Measurements from ENCODE around the gene ZNF804B. TPM values are rescaled to one million over a fixed set of nuclear protein-coding genes. Genes with fewer than 3 reads are reported as not detected.

Gene ZNF804B
- total and polyA plus RNA-seq, 8 donors: 0.37 TPM; not detected in 7

DNA sequence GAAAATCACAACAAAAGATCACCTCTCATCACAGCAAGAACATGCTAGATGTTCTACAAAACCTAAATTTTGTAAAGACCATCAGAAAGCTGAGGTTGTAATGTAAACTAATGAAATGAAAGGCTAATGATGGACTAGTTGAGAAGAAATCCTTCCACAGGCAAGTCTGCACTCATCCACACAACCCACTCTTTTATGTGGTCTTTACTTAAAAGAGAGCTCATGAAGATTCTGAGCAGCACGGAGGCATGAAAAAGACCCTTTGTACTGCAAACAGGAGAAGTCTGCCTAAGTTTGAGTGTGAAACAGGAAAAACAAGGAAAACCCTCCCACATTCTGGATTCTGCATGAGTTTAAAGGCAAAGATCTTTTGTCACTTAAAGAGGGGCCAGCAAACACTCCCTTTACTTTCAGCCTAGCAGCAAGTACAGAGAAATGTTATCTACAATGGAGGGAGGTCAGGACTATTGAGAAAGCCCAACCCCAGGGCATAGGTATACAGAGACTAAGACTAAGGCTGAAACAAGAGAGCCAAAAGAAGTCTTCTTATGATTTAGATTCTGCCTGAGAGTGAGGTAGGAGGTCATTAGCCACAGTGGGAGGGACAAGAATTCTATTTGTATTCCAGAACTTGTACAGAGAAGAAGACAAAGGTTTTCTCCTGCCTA lies 557.2 kb downstream of the ZNF804B start:
- Histone ChIP-seq H3K4me3 (no peak overlapping the region), H3K9me3 (no peaks in the 10 kb centered on the region), H3K36me3 (no peaks in the 10 kb centered on the region), H3K27ac (no peak overlapping the region), H3K4me1 (no peaks in the 10 kb centered on the region), H3K27me3 (no peaks in the 10 kb centered on the region)
- intact Hi-C loops (cut with DNase I; ENCODE audit: low total_unique reads): no loop called here
- TF ChIP-seq, protein P1, sequence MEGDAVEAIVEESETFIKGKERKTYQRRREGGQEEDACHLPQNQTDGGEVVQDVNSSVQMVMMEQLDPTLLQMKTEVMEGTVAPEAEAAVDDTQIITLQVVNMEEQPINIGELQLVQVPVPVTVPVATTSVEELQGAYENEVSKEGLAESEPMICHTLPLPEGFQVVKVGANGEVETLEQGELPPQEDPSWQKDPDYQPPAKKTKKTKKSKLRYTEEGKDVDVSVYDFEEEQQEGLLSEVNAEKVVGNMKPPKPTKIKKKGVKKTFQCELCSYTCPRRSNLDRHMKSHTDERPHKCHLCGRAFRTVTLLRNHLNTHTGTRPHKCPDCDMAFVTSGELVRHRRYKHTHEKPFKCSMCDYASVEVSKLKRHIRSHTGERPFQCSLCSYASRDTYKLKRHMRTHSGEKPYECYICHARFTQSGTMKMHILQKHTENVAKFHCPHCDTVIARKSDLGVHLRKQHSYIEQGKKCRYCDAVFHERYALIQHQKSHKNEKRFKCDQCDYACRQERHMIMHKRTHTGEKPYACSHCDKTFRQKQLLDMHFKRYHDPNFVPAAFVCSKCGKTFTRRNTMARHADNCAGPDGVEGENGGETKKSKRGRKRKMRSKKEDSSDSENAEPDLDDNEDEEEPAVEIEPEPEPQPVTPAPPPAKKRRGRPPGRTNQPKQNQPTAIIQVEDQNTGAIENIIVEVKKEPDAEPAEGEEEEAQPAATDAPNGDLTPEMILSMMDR (IDR thresholded peaks at IDR 0.05): no peak
- no peak for TF ChIP-seq EP300 (IDR thresholded peaks at IDR 0.05)
- TF ChIP-seq POLR2A (IDR thresholded peaks at IDR 0.05): no peak
- TF ChIP-seq POLR2AphosphoS5 (IDR thresholded peaks at IDR 0.05): no peak
- 43 to 77% (median 46%) methylated on average over 1 of the region's 1 CpG for WGBS, 5 donors
- DNase-seq: no peak

DNA sequence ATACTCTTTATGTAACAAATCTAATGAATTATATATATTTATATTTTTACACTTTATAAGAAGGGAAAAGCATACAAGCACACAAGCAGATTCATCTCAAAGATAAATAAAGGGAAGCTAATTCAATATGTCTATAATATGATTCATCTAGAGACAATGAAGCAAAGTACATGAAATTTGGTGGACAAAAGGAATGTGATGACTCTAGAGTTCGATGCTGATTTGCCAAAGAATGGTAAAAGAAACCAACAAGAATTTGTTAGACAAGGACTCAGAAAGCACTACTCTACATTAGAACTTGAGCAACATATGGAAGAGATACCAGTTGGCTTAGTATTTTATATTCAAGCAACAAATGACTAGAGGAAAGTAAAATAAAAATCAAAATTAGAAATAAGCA lies 572.5 kb downstream of the ZNF804B start:
- Histone ChIP-seq H3K36me3 (no peaks in the 10 kb centered on the region), H3K4me1 (no peaks in the 10 kb centered on the region), H3K27me3 (no peaks in the 10 kb centered on the region), H3K27ac (no peak overlapping the region), H3K4me3 (no peak overlapping the region), H3K9me3 (no peaks in the 10 kb centered on the region)
- no peak for DNase-seq
- no peak for TF ChIP-seq EP300 (IDR thresholded peaks at IDR 0.05)
- TF ChIP-seq POLR2A (IDR thresholded peaks at IDR 0.05): no peak
- TF ChIP-seq POLR2AphosphoS5 (IDR thresholded peaks at IDR 0.05): no peak
- TF ChIP-seq, protein P1 (IDR thresholded peaks at IDR 0.05): no peak
- intact Hi-C loops (cut with DNase I; ENCODE audit: low total_unique reads): no loop called here
- 67 to 82% (median 73%) methylated on average over 1 of the region's 1 CpG for WGBS, 5 donors

DNA sequence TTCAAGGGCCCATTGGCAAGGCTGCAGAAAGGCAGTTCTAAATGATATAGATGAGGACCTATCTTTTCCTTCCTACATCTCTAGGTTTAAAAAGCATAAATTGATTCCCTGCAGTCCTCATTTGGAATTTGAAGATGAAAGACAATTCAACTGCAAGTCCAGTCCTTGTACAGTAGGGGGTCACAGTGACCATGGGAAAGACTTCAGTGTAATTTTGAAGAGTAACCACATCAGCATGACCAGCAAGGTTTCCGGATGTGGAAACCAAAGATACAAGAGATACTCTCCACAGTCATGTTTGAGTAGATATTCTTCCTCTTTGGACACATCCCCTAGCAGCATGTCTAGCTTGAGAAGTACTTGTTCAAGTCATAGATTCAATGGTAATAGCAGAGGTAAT lies 575.3 kb downstream of the ZNF804B start:
- H3K4me3 ChIP-seq: no peak overlapping the region
- no peak overlapping the region for H3K27ac ChIP-seq
- peak in 1 of 2 donors; percentile 35 for DNase-seq
- no peaks in the 10 kb centered on the region for H3K36me3 ChIP-seq
- no peaks in the 10 kb centered on the region for H3K27me3 ChIP-seq
- no peaks in the 10 kb centered on the region for H3K4me1 ChIP-seq
- H3K9me3 ChIP-seq: no peaks in the 10 kb centered on the region
- TF ChIP-seq POLR2A (IDR thresholded peaks at IDR 0.05): no peak
- TF ChIP-seq POLR2AphosphoS5 (IDR thresholded peaks at IDR 0.05): no peak
- no peak for TF ChIP-seq EP300 (IDR thresholded peaks at IDR 0.05)
- TF ChIP-seq, protein P1 (IDR thresholded peaks at IDR 0.05): no peak
- 81 to 90% (median 85%) methylated on average over 1 of the region's 1 CpG for WGBS, 5 donors
- intact Hi-C loops (cut with DNase I; ENCODE audit: low total_unique reads): no loop called here

DNA sequence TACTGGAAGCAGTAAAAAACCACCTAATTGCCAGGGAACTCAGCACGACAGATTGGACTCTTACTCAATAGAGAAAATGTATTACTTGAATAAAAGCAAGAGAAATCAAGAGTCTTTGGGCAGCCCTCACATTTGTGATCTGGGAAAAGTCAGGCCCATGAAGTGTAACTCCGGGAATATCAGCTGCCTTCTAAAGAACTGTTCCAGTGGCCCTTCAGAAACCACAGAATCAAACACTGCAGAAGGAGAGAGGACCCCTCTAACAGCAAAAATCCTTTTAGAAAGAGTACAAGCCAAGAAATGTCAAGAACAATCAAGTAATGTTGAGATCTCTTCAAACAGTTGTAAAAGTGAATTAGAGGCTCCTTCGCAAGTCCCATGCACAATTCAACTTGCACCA lies 576.0 kb downstream of the ZNF804B start:
- H3K4me3 ChIP-seq: no peak overlapping the region
- H3K4me1 ChIP-seq: no peaks in the 10 kb centered on the region
- WGBS, 5 donors: 80 to 92% (median 85%) methylated on average over 3 of the region's 3 CpGs
- no peak for DNase-seq
- no peaks in the 10 kb centered on the region for H3K27me3 ChIP-seq
- no peaks in the 10 kb centered on the region for H3K36me3 ChIP-seq
- H3K9me3 ChIP-seq: no peaks in the 10 kb centered on the region
- intact Hi-C loops (cut with DNase I; ENCODE audit: low total_unique reads): no loop called here
- no peak overlapping the region for H3K27ac ChIP-seq
- TF ChIP-seq POLR2A (IDR thresholded peaks at IDR 0.05): no peak
- no peak for TF ChIP-seq POLR2AphosphoS5 (IDR thresholded peaks at IDR 0.05)
- no peak for TF ChIP-seq EP300 (IDR thresholded peaks at IDR 0.05)
- TF ChIP-seq, protein P1 (IDR thresholded peaks at IDR 0.05): no peak
